SK-N-SH treated with all-trans-retinoic acid at 6 μM for 48 hours (cell line): Measurements from ENCODE around the gene RHBDF2.

ENCODE experiments used
- ARNTL ChIP-seq: fragments of 450-650 bp; formaldehyde crosslinking; IDR thresholded peaks from 2 replicates; pipeline ENCODE4 v1.5.0; 2020; ENCODE audit warnings: low read depth, mild to moderate bottlenecking, moderate library complexity, borderline replicate concordance
- CREB5 ChIP-seq: fragments of 250-450 bp; sonication (Bioruptor Pico); IDR thresholded peaks from 2 replicates; pipeline ENCODE4 v1.5.1; 2020; ENCODE audit warnings: low read depth, mild to moderate bottlenecking, moderate library complexity
- ESRRG ChIP-seq: fragments of 250-450 bp; sonication (Bioruptor Pico); IDR thresholded peaks from 2 replicates; pipeline ENCODE4 v1.6.1; 2021; ENCODE audit warnings: mild to moderate bottlenecking
- GLIS3 ChIP-seq: fragments of 250-450 bp; sonication (Bioruptor Pico); IDR thresholded peaks from 2 replicates; pipeline ENCODE4 v1.5.0; 2020; ENCODE audit warnings: mild to moderate bottlenecking, moderate library complexity
- SNAI2 ChIP-seq: fragments of 250-450 bp; sonication (Bioruptor Pico); IDR thresholded peaks from 2 replicates; pipeline ENCODE4 v1.5.0; 2020; ENCODE audit warnings: mild to moderate bottlenecking, moderate library complexity

- TF ChIP-seq ARNTL, result no peak
- no peak for TF ChIP-seq GLIS3
- TF ChIP-seq ESRRG, result no peak
- no peak for TF ChIP-seq SNAI2 (CRISPR knock-in tag)
- TF ChIP-seq CREB5 (CRISPR knock-in tag), result no peak
Observed at GRCh38 chr17:76513306-76513692, 12.1 kb upstream of the RHBDF2 start.
